ENCODE data around the gene SLC7A4. TPM values are rescaled to one million over a fixed set of nuclear protein-coding genes. Genes with fewer than 3 reads are reported as not detected.

SLC7A4 gene
- total RNA-seq, 1 donor from 2014 or later: 1.5 TPM

DNA sequence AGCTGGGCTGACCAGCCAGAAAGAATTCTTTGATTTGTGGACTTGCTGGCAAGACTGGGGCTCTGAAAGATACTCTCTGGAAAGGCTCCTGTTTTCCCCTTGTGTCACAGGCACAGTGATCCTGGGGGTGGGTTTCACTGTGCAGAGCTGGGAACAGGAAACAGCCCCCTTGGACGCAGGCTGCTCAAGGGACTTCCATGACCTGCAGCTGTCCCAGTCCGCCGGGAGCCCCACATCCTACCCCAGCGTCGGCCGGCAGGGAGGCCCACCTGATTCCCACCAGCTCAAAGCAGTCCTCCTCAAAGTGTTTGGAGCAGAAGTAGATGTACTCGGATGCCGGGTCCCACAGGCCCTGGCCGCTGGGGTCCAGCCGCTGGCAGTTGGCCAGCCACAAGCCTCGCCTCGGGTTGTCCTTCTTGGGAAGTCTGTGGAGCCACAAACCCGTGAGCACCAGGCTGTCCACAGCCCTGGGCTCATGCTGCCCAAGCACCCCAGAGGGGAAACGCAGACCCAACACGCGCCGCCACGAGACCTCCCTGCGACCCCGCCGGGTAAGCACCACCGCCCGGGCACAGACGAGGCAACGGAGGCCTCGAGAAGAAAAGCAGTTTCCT, 31.3 kb downstream of the SLC7A4 start:
- Histone ChIP-seq H3K36me3 (peaks cover 30% of the 10 kb centered on the region), H3K27ac (peak overlapping the region; percentile 100), H3K27me3 (no peaks in the 10 kb centered on the region), H3K4me3 (peak overlapping the region; percentile 89), H3K9me3 (no peaks in the 10 kb centered on the region), H3K4me1 (peaks cover 27% of the 10 kb centered on the region)
- TF ChIP-seq, protein P1, sequence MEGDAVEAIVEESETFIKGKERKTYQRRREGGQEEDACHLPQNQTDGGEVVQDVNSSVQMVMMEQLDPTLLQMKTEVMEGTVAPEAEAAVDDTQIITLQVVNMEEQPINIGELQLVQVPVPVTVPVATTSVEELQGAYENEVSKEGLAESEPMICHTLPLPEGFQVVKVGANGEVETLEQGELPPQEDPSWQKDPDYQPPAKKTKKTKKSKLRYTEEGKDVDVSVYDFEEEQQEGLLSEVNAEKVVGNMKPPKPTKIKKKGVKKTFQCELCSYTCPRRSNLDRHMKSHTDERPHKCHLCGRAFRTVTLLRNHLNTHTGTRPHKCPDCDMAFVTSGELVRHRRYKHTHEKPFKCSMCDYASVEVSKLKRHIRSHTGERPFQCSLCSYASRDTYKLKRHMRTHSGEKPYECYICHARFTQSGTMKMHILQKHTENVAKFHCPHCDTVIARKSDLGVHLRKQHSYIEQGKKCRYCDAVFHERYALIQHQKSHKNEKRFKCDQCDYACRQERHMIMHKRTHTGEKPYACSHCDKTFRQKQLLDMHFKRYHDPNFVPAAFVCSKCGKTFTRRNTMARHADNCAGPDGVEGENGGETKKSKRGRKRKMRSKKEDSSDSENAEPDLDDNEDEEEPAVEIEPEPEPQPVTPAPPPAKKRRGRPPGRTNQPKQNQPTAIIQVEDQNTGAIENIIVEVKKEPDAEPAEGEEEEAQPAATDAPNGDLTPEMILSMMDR (IDR thresholded peaks at IDR 0.05): no peak
- intact Hi-C loops (cut with DNase I): no loop called here
- no peak for DNase-seq
- ATAC-seq: no peak

DNA sequence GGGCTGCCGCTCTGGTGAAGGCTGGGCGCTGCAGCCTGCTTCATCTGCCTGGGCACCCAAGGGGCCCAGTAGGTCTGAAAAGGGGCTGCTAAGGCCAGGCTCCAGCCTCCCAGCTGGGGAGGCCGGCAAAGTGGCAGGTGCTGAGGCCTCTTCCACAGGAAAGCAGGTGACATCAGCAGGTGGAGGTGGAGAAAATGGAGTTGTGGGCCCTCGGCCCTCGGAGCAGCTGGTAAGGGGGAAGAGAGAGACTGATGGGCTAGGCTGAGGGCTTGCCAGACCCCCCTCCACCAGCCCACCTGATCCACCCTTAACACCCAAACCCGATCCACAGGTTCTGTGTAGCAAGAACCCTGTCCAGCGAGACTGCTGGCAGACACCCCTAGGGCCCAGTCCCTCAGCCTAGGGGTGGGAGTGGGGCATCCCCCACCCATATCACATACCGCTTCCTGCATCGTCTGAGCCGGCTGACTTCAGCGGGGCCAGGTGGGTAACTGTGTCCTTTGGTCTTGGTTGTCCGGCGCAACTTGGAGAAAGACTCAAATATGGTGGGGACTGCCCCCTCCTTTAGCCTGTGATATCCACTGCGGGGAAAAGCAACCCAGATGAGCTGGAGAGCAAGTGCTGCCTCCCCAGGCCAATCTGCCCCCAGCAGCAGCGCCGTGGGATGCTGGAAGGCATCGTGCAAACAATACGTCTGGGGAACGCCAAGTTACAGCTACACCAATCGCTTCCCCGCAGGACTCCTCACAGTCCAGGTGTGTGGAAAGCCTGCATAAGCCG, 32.0 kb downstream of the SLC7A4 start:
- intact Hi-C loops (cut with DNase I): no loop called here
- H3K36me3 ChIP-seq: peaks cover 35% of the 10 kb centered on the region
- ATAC-seq (no peak), DNase-seq (no peak)
- no peaks in the 10 kb centered on the region for H3K9me3 ChIP-seq
- peaks cover 27% of the 10 kb centered on the region for H3K4me1 ChIP-seq
- TF ChIP-seq, protein P1 (IDR thresholded peaks at IDR 0.05): no peak
- no peaks in the 10 kb centered on the region for H3K27me3 ChIP-seq
- H3K27ac ChIP-seq: peak overlapping the region; percentile 100
- peak overlapping the region; percentile 89 for H3K4me3 ChIP-seq

DNA sequence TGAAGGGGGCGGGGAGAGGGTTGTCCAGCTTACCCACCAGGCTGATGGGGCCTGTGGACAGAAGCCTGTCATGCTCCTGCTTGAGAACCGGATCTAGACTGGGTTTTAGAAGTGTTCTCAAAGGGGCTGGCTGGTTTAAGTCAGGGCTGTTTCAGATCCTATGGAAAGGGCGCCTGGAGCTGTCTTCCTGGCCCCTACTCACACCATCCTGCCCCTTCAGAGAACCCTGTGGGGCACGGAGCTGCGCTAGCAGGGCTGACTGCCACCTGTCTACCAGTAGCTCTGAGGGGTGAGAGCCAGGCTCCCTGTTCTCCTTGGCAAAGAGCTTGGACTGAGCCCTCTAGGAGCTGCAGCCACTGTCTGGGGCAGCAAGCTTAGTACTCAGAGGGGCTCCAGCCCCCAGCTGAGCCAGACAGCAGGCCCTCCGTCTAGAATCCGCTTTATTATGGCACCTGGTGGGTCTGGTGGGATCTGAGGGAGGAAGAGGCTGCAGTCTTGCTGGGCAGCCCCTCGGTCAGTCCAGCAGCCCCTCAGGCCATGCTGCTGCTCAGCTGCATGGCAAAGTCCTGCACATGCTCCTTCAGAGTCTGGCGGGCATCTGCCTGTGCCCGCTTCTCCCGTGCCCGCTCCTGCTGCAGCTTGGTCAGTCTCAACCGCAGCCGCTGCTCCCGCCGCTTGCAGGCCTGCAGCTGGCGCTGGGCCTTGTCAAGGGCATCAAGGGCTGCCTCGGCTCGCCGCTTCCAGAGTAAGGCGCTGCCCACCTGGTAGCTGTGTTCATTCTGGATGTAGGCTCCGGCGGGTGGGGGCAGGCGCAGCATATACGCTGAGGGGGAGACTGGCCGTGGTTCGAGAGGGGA, 32.8 kb downstream of the SLC7A4 start:
- Histone ChIP-seq H3K9me3 (no peaks in the 10 kb centered on the region), H3K4me3 (no peak overlapping the region), H3K27ac (no peak overlapping the region), H3K4me1 (peaks cover 27% of the 10 kb centered on the region), H3K27me3 (no peaks in the 10 kb centered on the region), H3K36me3 (peaks cover 35% of the 10 kb centered on the region)
- ATAC-seq (no peak), DNase-seq (no peak)
- intact Hi-C loops (cut with DNase I): no loop called here
- TF ChIP-seq, protein P1 (IDR thresholded peaks at IDR 0.05): no peak

DNA sequence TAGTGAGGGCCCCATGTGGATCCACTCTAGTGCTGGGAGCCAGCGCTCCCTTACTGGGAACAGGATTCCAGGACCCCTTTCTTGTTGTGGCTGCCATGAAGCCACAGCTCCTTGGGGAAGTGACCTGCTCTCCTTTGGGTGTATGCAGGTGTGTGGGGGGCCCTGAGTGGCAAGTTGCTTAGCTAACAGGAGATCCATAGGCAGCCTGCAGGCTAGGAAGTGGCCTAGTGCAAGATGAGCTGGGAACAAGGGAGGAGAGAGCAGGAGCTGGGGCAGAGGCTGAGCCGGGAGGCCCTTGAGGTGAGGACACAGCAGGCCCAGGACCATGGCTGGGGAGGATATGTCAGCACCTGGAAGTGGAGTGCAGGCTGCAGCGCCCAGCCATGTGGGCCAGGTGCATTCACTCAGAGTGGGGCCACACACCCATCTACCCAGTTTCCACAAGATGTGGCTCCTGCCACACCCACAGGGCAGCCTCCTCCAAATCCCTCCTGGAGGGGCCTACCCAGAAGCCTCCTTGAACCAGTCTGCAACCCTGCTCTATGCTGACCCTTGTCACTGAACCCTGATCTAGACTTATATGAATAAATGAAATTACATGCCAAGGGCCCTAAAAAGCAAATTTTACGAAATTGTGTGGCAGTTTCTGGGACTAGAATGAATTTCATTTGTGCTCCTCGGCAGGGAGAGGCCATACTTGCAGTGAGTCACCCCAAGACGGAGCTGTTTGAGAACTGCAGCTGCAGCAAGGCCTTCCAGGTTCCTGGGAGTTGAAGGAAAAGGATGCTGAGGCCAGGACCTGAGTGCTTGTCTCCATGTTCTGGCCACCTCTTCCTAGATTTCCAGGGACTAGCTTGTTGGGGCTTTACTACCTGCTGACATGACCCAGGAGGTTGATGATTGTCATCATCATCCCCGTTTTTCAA, 33.7 kb downstream of the SLC7A4 start:
- DNase-seq: no peak
- Histone ChIP-seq H3K4me3 (no peak overlapping the region), H3K4me1 (peaks cover 24% of the 10 kb centered on the region), H3K27me3 (no peaks in the 10 kb centered on the region), H3K36me3 (peaks cover 38% of the 10 kb centered on the region), H3K9me3 (no peaks in the 10 kb centered on the region), H3K27ac (no peak overlapping the region)
- ATAC-seq: no peak
- intact Hi-C loops (cut with DNase I): no loop called here
- TF ChIP-seq, protein P1 (IDR thresholded peaks at IDR 0.05): no peak
